Measurements from ENCODE around the gene SLC40A1. TPM values are rescaled to one million over a fixed set of nuclear protein-coding genes. Genes with fewer than 3 reads are reported as not detected.

Gene SLC40A1
- total RNA-seq, 1 experiment from 2014 or later = 109 TPM

GRCh38 chr2:189514104-189514503, 66.5 kb downstream of the SLC40A1 start:
- intact Hi-C loops (cut with micrococcal nuclease; ENCODE audit: unreplicated experiment) = no loop called here

GRCh38 chr2:189512879-189513278, 67.7 kb downstream of the SLC40A1 start:
- Mint-ChIP-seq H3K4me1 (ENCODE audit: low read depth, unreplicated experiment) (peaks cover 1% of the 10 kb centered on the region), H3K9me3 (ENCODE audit: unreplicated experiment) (peaks cover 24% of the 10 kb centered on the region), H3K27ac (ENCODE audit: unreplicated experiment) (no peak overlapping the region), H3K27me3 (ENCODE audit: insufficient read depth, unreplicated experiment) (no peaks in the 10 kb centered on the region), H3K36me3 (ENCODE audit: insufficient read depth, unreplicated experiment) (no peaks in the 10 kb centered on the region), H3K4me3 (ENCODE audit: unreplicated experiment) (no peak overlapping the region)
- peaks cover 8% of the 10 kb centered on the region; the same call in 1 of the 2 replicates for H3K9me3 ChIP-seq
- no TSS peak for BruUV-seq (replicated peaks)
- DNase-seq = no peak
- no peaks in the 10 kb centered on the region for H3K36me3 ChIP-seq (ENCODE audit: control insufficient read depth, insufficient read depth, low read length)
- H3K4me1 ChIP-seq = peaks cover 10% of the 10 kb centered on the region; the same call in 1 of the 2 replicates
- CTCF ChIA-PET = interaction anchor here (0.6 kb wide), 1 partner anchor 118 kb away, joined by 3 read pairs; no protein-coding TSS in a partner anchor
- TF ChIP-seq CTCF (IDR thresholded peaks at IDR 0.05; ENCODE audit: insufficient read depth in 1 of 2, low read depth in 1 of 2, low read length in 1 of 2, severe bottlenecking in 1 of 2, unreplicated experiment in 1 of 2) = no peak
- no peaks in the 10 kb centered on the region for H3K27me3 ChIP-seq (replicated peaks; ENCODE audit: control insufficient read depth, insufficient read depth, low read length)
- H3K4me3 ChIP-seq (ENCODE audit: low read depth, low read length) = no peak overlapping the region
- POLR2A ChIA-PET = no interaction called here
- intact Hi-C loops (cut with micrococcal nuclease; ENCODE audit: unreplicated experiment) = no loop called here

More at GRCh38 chr2:189514104-189514503, 66.5 kb downstream of the SLC40A1 start:
- Histone ChIP-seq H3K36me3 (ENCODE audit: control insufficient read depth, insufficient read depth, low read length) (no peaks in the 10 kb centered on the region), H3K9me3 (peaks cover 5% of the 10 kb centered on the region; the same call in 1 of the 2 replicates), H3K4me3 (ENCODE audit: low read depth, low read length) (no peak overlapping the region), H3K27me3 (replicated peaks; ENCODE audit: control insufficient read depth, insufficient read depth, low read length) (no peaks in the 10 kb centered on the region), H3K4me1 (peaks cover 10% of the 10 kb centered on the region; the same call in 1 of the 2 replicates)
- Mint-ChIP-seq H3K4me3 (ENCODE audit: unreplicated experiment) (no peak overlapping the region), H3K27ac (ENCODE audit: unreplicated experiment) (no peak overlapping the region), H3K9me3 (ENCODE audit: unreplicated experiment) (peaks cover 16% of the 10 kb centered on the region), H3K4me1 (ENCODE audit: low read depth, unreplicated experiment) (peaks cover 5% of the 10 kb centered on the region), H3K36me3 (ENCODE audit: insufficient read depth, unreplicated experiment) (no peaks in the 10 kb centered on the region), H3K27me3 (ENCODE audit: insufficient read depth, unreplicated experiment) (no peaks in the 10 kb centered on the region)
- POLR2A ChIA-PET = no interaction called here
- DNase-seq = no peak
- BruUV-seq (replicated peaks) = no TSS peak
- TF ChIP-seq CTCF (IDR thresholded peaks at IDR 0.05; ENCODE audit: insufficient read depth in 1 of 2, low read depth in 1 of 2, low read length in 1 of 2, severe bottlenecking in 1 of 2, unreplicated experiment in 1 of 2) = no peak
- CTCF ChIA-PET = no interaction called here

- DNase-seq = no peak
- BruUV-seq (replicated peaks) = no TSS peak
- Histone ChIP-seq H3K4me1 (peaks cover 12% of the 10 kb centered on the region), H3K36me3 (ENCODE audit: control insufficient read depth, insufficient read depth, low read length) (no peaks in the 10 kb centered on the region), H3K27me3 (replicated peaks; ENCODE audit: control insufficient read depth, insufficient read depth, low read length) (no peaks in the 10 kb centered on the region), H3K9me3 (peaks cover 8% of the 10 kb centered on the region; the same call in 1 of the 2 replicates), H3K4me3 (ENCODE audit: low read depth, low read length) (no peak overlapping the region)
- H3K9me3 Mint-ChIP-seq (ENCODE audit: unreplicated experiment) = peaks cover 18% of the 10 kb centered on the region
- H3K4me1 Mint-ChIP-seq (ENCODE audit: low read depth, unreplicated experiment) = no peaks in the 10 kb centered on the region
- no peaks in the 10 kb centered on the region for H3K36me3 Mint-ChIP-seq (ENCODE audit: insufficient read depth, unreplicated experiment)
- ChIA-PET CTCF (no interaction called here), POLR2A (no interaction called here)
- no peak overlapping the region for H3K27ac Mint-ChIP-seq (ENCODE audit: unreplicated experiment)
- H3K27me3 Mint-ChIP-seq (ENCODE audit: insufficient read depth, unreplicated experiment) = no peaks in the 10 kb centered on the region
- no peak overlapping the region for H3K4me3 Mint-ChIP-seq (ENCODE audit: unreplicated experiment)
- no peak for TF ChIP-seq CTCF (IDR thresholded peaks at IDR 0.05; ENCODE audit: insufficient read depth in 1 of 2, low read depth in 1 of 2, low read length in 1 of 2, severe bottlenecking in 1 of 2, unreplicated experiment in 1 of 2)
- intact Hi-C loops (cut with micrococcal nuclease; ENCODE audit: unreplicated experiment) = no loop called here
These were observed 68.6 kb downstream of the SLC40A1 start for GRCh38 chr2:189511960-189512319.

All from Caco-2 (cell line).